ENCODE measurements around the gene PRODH2.

The PRODH2 gene

DNA sequence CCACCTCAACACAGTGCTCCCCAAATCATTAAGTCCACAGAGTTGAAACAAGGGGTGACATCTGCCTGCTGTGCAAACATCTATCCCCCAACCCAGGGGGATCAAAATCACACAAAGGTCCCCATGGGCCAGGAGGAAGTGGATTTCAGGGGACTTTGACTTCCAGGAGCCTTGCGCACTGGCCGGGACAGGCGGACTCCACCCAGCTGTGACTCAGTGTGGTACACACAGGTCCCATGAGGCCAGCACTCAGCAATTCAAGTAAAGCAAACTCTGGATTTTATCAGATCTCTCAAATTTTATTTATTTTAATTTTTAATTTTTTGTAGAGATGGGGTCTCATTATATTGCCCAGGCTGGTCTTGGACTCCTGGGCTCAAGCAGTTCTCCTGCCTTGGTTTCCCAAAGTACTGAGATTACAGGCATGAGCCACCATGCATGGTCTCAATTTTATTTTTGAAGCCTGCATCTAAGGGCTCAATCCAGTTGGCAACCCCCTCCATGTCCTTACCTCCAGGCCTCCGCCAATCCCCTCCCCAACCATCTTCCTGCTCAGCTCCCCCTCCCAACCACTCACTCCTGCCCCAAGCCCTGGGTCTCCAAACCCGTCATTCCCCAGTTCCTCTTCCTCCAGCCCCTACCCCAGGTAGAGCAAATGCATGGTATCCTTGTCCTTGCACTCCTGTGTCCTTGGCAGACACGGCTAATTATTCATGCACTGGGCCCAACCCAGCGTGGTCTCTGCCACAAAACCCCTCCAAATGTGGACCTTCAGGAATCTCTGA is 19.1 kb downstream of the PRODH2 start:
- CTCF ChIA-PET: no interaction called here
- no peak for DNase-seq (ENCODE audit: extremely low spot score)
- TF ChIP-seq FOXA1 (IDR thresholded peaks at IDR 0.05) (no peak), FOXM1 (IDR thresholded peaks at IDR 0.05; ENCODE audit: borderline replicate concordance) (no peak), ZNF384 (IDR thresholded peaks at IDR 0.05) (no peak)
- POLR2A ChIA-PET: no interaction called here

DNA sequence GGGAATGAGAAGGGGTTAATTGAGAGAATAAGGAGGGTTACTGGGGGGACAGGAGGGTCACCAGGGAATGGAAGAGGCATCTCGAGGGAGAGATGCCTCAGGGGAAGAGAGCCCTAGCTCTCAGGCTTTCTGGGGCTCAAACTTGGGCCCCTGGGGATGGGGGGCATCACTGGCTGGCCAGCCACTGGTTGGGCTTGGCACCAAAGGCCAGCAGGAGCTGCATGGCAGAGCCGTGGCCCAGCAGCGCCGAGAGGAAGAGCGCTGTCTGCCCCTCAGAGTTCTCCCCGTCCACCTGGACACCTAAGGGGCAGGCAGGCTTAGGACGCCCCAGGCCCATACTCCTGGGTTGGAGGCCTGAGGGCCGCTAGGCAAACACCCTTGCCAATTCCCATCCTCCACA is 19.8 kb downstream of the PRODH2 start:
- ChIA-PET POLR2A (no interaction called here), CTCF (no interaction called here)
- no peak for TF ChIP-seq L3MBTL2 (conservative IDR thresholded peaks at IDR 0.05)
- TF ChIP-seq FOXK2 (IDR thresholded peaks at IDR 0.05): no peak
- TF ChIP-seq, protein P1, sequence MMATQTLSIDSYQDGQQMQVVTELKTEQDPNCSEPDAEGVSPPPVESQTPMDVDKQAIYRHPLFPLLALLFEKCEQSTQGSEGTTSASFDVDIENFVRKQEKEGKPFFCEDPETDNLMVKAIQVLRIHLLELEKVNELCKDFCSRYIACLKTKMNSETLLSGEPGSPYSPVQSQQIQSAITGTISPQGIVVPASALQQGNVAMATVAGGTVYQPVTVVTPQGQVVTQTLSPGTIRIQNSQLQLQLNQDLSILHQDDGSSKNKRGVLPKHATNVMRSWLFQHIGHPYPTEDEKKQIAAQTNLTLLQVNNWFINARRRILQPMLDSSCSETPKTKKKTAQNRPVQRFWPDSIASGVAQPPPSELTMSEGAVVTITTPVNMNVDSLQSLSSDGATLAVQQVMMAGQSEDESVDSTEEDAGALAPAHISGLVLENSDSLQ (IDR thresholded peaks at IDR 0.05): no peak
- no peak for TF ChIP-seq ELF4 (IDR thresholded peaks at IDR 0.05)
- no peak for DNase-seq (ENCODE audit: extremely low spot score)

DNA sequence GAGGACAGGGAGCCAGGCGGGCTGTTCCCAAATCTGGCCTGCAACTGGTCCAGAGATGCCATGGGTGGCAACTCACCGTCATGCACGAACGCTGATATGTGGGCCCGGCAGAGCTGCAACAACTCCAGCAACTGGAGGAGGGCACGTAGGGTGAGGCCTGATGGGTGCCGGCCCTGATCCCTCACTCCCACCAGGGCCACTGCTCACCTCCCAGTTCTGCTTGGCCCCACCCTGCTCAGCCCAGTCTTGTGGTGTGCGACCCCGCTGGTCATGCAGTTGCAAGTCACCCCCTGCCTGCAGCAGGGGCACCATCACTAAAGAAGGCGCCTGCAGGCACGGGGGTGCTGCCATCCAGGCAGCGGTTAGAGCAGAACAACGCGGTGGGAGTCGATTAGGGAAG is 20.3 kb downstream of the PRODH2 start:
- TF ChIP-seq CTBP1 (IDR thresholded peaks at IDR 0.05; ENCODE audit: borderline replicate concordance) (no peak), ZNF384 (IDR thresholded peaks at IDR 0.05) (no peak), FOXM1 (IDR thresholded peaks at IDR 0.05; ENCODE audit: borderline replicate concordance) (no peak), ARNT (IDR thresholded peaks at IDR 0.05) (no peak), SUZ12 (IDR thresholded peaks at IDR 0.05) (no peak), BHLHE40 (IDR thresholded peaks at IDR 0.05; ENCODE audit: borderline replicate concordance) (no peak), LEF1 (IDR thresholded peaks at IDR 0.05; ENCODE audit: borderline replicate concordance) (no peak), TARDBP (IDR thresholded peaks at IDR 0.05) (no peak), L3MBTL2 (conservative IDR thresholded peaks at IDR 0.05) (no peak)
- TF ChIP-seq, protein P1 (IDR thresholded peaks at IDR 0.05): no peak
- no peak for DNase-seq (ENCODE audit: extremely low spot score)
- ChIA-PET CTCF (no interaction called here), POLR2A (no interaction called here)

DNA sequence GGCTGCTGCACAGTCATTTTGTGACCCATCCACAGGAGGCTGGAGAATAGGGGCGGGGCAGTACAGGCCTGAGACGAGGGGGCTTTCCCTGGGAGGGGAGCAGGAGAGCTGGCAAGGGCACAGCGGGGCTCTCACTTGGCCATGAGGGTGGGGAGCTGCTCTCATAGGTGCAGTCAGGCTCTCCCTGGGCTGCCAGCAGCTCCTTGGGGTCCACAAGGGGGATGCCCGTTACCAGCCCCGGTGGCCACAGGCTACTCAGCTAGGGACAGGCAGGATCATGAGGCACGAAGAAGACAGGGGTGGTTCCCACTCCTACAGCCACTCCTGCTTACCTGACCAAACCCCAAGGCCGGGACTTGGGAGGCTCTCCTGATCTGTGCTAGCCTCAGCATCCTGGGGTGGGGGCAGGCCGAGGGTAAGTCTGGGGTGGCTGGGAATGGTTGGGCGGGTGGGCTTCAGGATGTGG is 20.8 kb downstream of the PRODH2 start:
- ChIA-PET CTCF (no interaction called here), POLR2A (no interaction called here)
- TF ChIP-seq ELF4 (IDR thresholded peaks at IDR 0.05) (no peak), ZNF384 (IDR thresholded peaks at IDR 0.05) (no peak), LEF1 (IDR thresholded peaks at IDR 0.05; ENCODE audit: borderline replicate concordance) (no peak), NFRKB (IDR thresholded peaks at IDR 0.05) (no peak), CTBP1 (IDR thresholded peaks at IDR 0.05; ENCODE audit: borderline replicate concordance) (no peak), TARDBP (IDR thresholded peaks at IDR 0.05) (no peak), FOXK2 (IDR thresholded peaks at IDR 0.05) (no peak), BHLHE40 (IDR thresholded peaks at IDR 0.05; ENCODE audit: borderline replicate concordance) (no peak), L3MBTL2 (conservative IDR thresholded peaks at IDR 0.05) (no peak), HDGF (IDR thresholded peaks at IDR 0.05; ENCODE audit: borderline replicate concordance) (no peak)
- TF ChIP-seq, protein P1 (IDR thresholded peaks at IDR 0.05): no peak
- no peak for DNase-seq (ENCODE audit: extremely low spot score)

DNA sequence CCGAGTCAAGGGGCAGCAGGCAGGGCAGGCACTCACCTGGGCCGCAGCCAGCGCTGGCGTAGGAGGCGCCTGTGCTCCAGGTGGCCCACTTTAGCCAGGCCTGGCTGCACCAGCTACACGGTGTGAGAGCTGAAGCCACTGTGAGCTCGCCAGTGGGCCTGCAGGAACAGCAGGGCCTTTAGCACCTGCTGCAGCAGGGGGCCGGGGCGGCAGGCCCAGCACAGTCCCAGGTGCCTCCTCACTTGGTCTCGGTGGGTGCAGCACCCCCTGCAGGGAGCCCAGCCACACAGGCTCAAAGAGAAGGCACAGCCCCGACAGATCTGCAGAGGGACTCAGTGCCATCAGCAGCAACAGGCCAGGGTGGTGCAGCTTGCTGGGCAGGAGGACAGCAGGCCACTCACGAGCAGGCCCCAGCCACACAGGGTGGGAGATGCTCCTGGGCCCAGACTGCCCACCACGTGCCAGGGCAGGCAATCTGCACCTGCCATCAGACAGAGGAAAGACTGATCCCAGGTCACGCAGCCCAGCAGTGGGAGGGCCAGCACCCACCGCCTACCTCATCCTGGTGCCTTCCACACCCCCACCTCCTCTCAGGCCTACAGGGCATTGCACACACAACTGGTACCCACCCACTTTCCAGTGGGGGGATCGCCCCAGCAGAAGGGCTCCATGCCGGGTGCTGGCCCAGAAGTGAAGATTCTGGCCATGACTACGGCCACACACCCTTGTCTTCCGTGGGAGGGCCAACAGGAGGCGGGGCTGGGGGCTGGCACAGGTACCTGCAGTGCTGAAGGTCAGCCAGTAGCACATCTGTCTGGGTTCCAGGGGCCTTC is 21.4 kb downstream of the PRODH2 start:
- ChIA-PET CTCF (no interaction called here), POLR2A (no interaction called here)
- TF ChIP-seq, protein P1 (IDR thresholded peaks at IDR 0.05): no peak
- TF ChIP-seq NFRKB (IDR thresholded peaks at IDR 0.05) (no peak), BHLHE40 (IDR thresholded peaks at IDR 0.05; ENCODE audit: borderline replicate concordance) (no peak), ARNT (IDR thresholded peaks at IDR 0.05) (no peak), SP1 (IDR thresholded peaks at IDR 0.05) (no peak), CTBP1 (IDR thresholded peaks at IDR 0.05; ENCODE audit: borderline replicate concordance) (no peak), SUZ12 (IDR thresholded peaks at IDR 0.05) (no peak), HDGF (IDR thresholded peaks at IDR 0.05; ENCODE audit: borderline replicate concordance) (no peak)
- DNase-seq (ENCODE audit: extremely low spot score): no peak
